Measurements from ENCODE around the gene JCAD. TPM values are rescaled to one million over a fixed set of nuclear protein-coding genes. Genes with fewer than 3 reads are reported as not detected.

JCAD gene
- total RNA-seq, 4 donors from 2014 or later = 25.6 to 99.1 (median 49.9) TPM

GRCh38 chr10:30052062-30052461 is 7.3 kb downstream of the JCAD start:
- Histone ChIP-seq H3K27me3 (no peaks in the 10 kb centered on the region), H3K4me1 (peaks cover 0 to 4% of the 10 kb centered on the region in 2 donors), H3K27ac (no peak overlapping the region), H3K4me3 (no peak overlapping the region), H3K9me3 (no peaks in the 10 kb centered on the region), H3K36me3 (no peaks in the 10 kb centered on the region)
- TF ChIP-seq POLR2A (IDR thresholded peaks at IDR 0.05) = no peak
- no peak for TF ChIP-seq CTCF (IDR thresholded peaks at IDR 0.05)
- DNase-seq = no peak
- intact Hi-C loops (cut with DNase I; ENCODE audit: low total_unique reads) = no loop called here

GRCh38 chr10:30051220-30051619 is 8.2 kb downstream of the JCAD start:
- no peak for DNase-seq
- peaks cover 0 to 4% of the 10 kb centered on the region in 2 donors for H3K4me1 ChIP-seq
- no peaks in the 10 kb centered on the region for H3K9me3 ChIP-seq
- no peak overlapping the region for H3K4me3 ChIP-seq
- TF ChIP-seq CTCF (IDR thresholded peaks at IDR 0.05) (no peak), POLR2A (IDR thresholded peaks at IDR 0.05) (no peak)
- no peak overlapping the region for H3K27ac ChIP-seq
- intact Hi-C loops (cut with DNase I; ENCODE audit: low total_unique reads) = no loop called here
- no peaks in the 10 kb centered on the region for H3K36me3 ChIP-seq
- H3K27me3 ChIP-seq = no peaks in the 10 kb centered on the region

- H3K27ac ChIP-seq = no peak overlapping the region
- no peak overlapping the region for H3K4me3 ChIP-seq
- peaks cover 0 to 4% of the 10 kb centered on the region in 2 donors for H3K4me1 ChIP-seq
- H3K9me3 ChIP-seq = no peaks in the 10 kb centered on the region
- no peaks in the 10 kb centered on the region for H3K36me3 ChIP-seq
- TF ChIP-seq POLR2A (IDR thresholded peaks at IDR 0.05) (no peak), CTCF (IDR thresholded peaks at IDR 0.05) (no peak)
- no peaks in the 10 kb centered on the region for H3K27me3 ChIP-seq
- no peak for DNase-seq
- intact Hi-C loops (cut with DNase I; ENCODE audit: low total_unique reads) = no loop called here
Observed at GRCh38 chr10:30050411-30050810, 9.0 kb downstream of the JCAD start.

GRCh38 chr10:30048768-30049517 is 10.4 kb downstream of the JCAD start:
- no peaks in the 10 kb centered on the region for H3K27me3 ChIP-seq

More at GRCh38 chr10:30048768-30049517, 10.4 kb downstream of the JCAD start:
- intact Hi-C loops (cut with DNase I; ENCODE audit: low total_unique reads) = no loop called here
- H3K36me3 ChIP-seq = no peaks in the 10 kb centered on the region
- peaks cover 0 to 4% of the 10 kb centered on the region in 2 donors for H3K4me1 ChIP-seq
- DNase-seq = peak in 1 of 2 donors; percentile 48
- TF ChIP-seq CTCF (IDR thresholded peaks at IDR 0.05) (no peak), POLR2A (IDR thresholded peaks at IDR 0.05) (no peak)
- peak overlapping the region; percentile 28 to 62 for H3K27ac ChIP-seq
- no peaks in the 10 kb centered on the region for H3K9me3 ChIP-seq
- no peak overlapping the region for H3K4me3 ChIP-seq

All from uterus (tissue), 4 donors.